ENCODE results near the gene KRT12. TPM values are rescaled to one million over a fixed set of nuclear protein-coding genes. Genes with fewer than 3 reads are reported as not detected.

The KRT12 gene
- total RNA-seq, 1 experiment from 2014 or later: not detected

DNA sequence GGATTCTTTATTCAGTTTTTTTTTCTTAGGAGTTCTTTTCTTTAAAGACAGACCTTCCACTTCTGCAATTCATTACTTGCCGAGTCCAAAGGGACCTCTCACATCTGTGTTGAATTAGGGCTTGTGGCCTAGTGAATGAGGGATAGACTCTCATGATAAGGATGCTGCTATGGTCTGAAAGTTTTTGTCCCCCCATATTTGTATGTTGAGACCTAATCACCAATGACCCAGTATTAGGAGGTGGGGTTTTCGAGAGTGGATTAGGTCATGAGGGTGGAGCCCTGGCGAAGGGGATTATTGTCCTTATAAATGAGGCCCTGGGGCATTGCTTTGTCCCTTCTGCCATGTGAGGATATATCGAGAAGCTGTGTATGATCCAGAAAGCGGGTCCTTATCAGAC is 9.5 kb downstream of the KRT12 start:
- DNase-seq (ENCODE audit: low spot score): peak; percentile 51
- POLR2A ChIA-PET (ENCODE audit: low non-redundant PET): no interaction called here

DNA sequence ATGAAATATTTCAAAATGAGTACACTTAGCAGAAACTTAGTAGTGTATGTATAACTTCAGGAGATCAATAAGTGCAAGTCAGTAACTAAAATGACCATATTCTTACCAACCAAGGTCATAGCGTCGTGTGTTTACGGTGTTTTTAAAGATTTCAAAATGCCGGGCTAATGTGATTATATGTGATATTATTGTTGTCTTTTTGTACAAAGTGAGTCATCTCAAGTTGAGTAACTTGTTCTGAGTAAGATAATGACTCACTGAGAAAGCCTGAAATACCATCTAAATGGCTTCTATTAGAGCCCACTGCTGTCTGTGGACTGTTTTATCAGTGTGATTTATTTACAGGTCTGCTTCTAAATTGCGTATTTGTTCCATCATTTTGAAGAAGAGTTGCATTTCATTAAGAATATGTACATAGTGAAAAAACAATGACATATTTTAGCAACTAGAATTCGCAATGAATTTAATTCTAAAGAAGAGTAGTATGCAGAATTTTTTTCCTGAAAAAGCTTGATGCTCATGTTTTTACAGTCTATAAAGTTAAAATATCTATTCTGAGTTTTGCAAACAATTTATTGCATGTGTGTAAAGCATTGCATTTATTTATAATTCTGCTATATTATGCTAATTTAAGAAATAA is 12.7 kb downstream of the KRT12 start:
- peaks cover 11% of the 10 kb centered on the region for H3K4me1 ChIP-seq (ENCODE audit: insufficient read depth, low read length, poor library complexity, severe bottlenecking)
- no peak overlapping the region for H3K4me3 ChIP-seq (ENCODE audit: low read depth, low read length, poor library complexity, severe bottlenecking)
- H3K36me3 ChIP-seq (ENCODE audit: insufficient read depth, low read length, poor library complexity, severe bottlenecking): no peaks in the 10 kb centered on the region
- CTCF ChIA-PET: no interaction called here
- H3K27me3 ChIP-seq (replicated peaks; ENCODE audit: insufficient read depth, low read depth, low read length, poor library complexity): no peaks in the 10 kb centered on the region
- no peak for TF ChIP-seq EZH2 (IDR thresholded peaks at IDR 0.05; ENCODE audit: borderline replicate concordance, low read depth, low read length, poor library complexity, severe bottlenecking)
- TF ChIP-seq, protein P1, sequence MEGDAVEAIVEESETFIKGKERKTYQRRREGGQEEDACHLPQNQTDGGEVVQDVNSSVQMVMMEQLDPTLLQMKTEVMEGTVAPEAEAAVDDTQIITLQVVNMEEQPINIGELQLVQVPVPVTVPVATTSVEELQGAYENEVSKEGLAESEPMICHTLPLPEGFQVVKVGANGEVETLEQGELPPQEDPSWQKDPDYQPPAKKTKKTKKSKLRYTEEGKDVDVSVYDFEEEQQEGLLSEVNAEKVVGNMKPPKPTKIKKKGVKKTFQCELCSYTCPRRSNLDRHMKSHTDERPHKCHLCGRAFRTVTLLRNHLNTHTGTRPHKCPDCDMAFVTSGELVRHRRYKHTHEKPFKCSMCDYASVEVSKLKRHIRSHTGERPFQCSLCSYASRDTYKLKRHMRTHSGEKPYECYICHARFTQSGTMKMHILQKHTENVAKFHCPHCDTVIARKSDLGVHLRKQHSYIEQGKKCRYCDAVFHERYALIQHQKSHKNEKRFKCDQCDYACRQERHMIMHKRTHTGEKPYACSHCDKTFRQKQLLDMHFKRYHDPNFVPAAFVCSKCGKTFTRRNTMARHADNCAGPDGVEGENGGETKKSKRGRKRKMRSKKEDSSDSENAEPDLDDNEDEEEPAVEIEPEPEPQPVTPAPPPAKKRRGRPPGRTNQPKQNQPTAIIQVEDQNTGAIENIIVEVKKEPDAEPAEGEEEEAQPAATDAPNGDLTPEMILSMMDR (conservative IDR thresholded peaks at IDR 0.05; ENCODE audit: low read depth, low read length): no peak
- H3K27ac ChIP-seq (ENCODE audit: low read depth, low read length, poor library complexity, severe bottlenecking): no peak overlapping the region
- no peaks in the 10 kb centered on the region for H3K9me3 ChIP-seq (ENCODE audit: low read depth, low read length, poor library complexity, severe bottlenecking)
- peak; percentile 47 for DNase-seq (ENCODE audit: low spot score)
- intact Hi-C loops (cut with micrococcal nuclease; ENCODE audit: unreplicated experiment): no loop called here
- BruUV-seq (replicated peaks): no TSS peak
- POLR2A ChIA-PET (ENCODE audit: low non-redundant PET): no interaction called here

More for the DNA sequence above, 9.5 kb downstream of the KRT12 start:
- H3K27ac ChIP-seq (ENCODE audit: low read depth, low read length, poor library complexity, severe bottlenecking): peak overlapping the region; percentile 60
- H3K9me3 ChIP-seq (ENCODE audit: low read depth, low read length, poor library complexity, severe bottlenecking): no peaks in the 10 kb centered on the region
- no peaks in the 10 kb centered on the region for H3K36me3 ChIP-seq (ENCODE audit: insufficient read depth, low read length, poor library complexity, severe bottlenecking)
- H3K4me3 ChIP-seq (ENCODE audit: low read depth, low read length, poor library complexity, severe bottlenecking): no peak overlapping the region
- no TSS peak for BruUV-seq (replicated peaks)
- intact Hi-C loops (cut with micrococcal nuclease; ENCODE audit: unreplicated experiment): loop anchor here (5.0 kb wide), 4 partner anchors 50 to 805 kb away; no protein-coding TSS in a partner anchor
- CTCF ChIA-PET: interaction anchor here (0.8 to 2.9 kb wide), 2 partner anchors 677 to 805 kb away, joined by 3 to 12 read pairs; no protein-coding TSS in a partner anchor
- peaks cover 11% of the 10 kb centered on the region for H3K4me1 ChIP-seq (ENCODE audit: insufficient read depth, low read length, poor library complexity, severe bottlenecking)
- TF ChIP-seq EZH2 (IDR thresholded peaks at IDR 0.05; ENCODE audit: borderline replicate concordance, low read depth, low read length, poor library complexity, severe bottlenecking): no peak
- TF ChIP-seq, protein P1 (conservative IDR thresholded peaks at IDR 0.05; ENCODE audit: low read depth, low read length): no peak
- no peaks in the 10 kb centered on the region for H3K27me3 ChIP-seq (replicated peaks; ENCODE audit: insufficient read depth, low read depth, low read length, poor library complexity)

DNA sequence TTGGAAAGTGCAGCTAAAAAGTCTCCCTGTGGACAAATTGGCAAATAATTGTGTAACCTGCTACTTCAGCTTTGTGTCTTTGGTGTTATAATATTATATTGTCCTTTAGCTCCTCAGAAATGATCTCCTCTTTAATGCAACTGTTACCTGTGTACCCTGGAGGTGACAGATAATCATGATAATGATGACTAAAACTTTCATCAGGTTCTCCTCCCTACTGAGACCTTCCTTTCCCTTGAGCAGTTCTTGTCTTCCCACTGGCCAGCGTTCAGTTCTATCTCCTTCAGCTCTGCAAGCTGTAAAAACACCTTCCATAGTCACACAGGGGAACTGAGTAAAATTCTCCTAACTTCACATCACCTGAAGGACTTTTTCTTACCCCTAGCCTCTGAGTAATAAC is 14.7 kb downstream of the KRT12 start:
- no peaks in the 10 kb centered on the region for H3K27me3 ChIP-seq (replicated peaks; ENCODE audit: insufficient read depth, low read depth, low read length, poor library complexity)
- intact Hi-C loops (cut with micrococcal nuclease; ENCODE audit: unreplicated experiment): no loop called here
- no peaks in the 10 kb centered on the region for H3K36me3 ChIP-seq (ENCODE audit: insufficient read depth, low read length, poor library complexity, severe bottlenecking)
- DNase-seq (ENCODE audit: low spot score): no peak
- H3K27ac ChIP-seq (ENCODE audit: low read depth, low read length, poor library complexity, severe bottlenecking): no peak overlapping the region
- BruUV-seq (replicated peaks): no TSS peak
- no peak overlapping the region for H3K4me3 ChIP-seq (ENCODE audit: low read depth, low read length, poor library complexity, severe bottlenecking)
- POLR2A ChIA-PET (ENCODE audit: low non-redundant PET): no interaction called here
- H3K4me1 ChIP-seq (ENCODE audit: insufficient read depth, low read length, poor library complexity, severe bottlenecking): peaks cover 4% of the 10 kb centered on the region
- CTCF ChIA-PET: no interaction called here
- TF ChIP-seq, protein P1 (conservative IDR thresholded peaks at IDR 0.05; ENCODE audit: low read depth, low read length): no peak
- TF ChIP-seq EZH2 (IDR thresholded peaks at IDR 0.05; ENCODE audit: borderline replicate concordance, low read depth, low read length, poor library complexity, severe bottlenecking): no peak
- H3K9me3 ChIP-seq (ENCODE audit: low read depth, low read length, poor library complexity, severe bottlenecking): no peaks in the 10 kb centered on the region
